ENCODE measurements around the gene COX4I2.

The COX4I2 gene

DNA sequence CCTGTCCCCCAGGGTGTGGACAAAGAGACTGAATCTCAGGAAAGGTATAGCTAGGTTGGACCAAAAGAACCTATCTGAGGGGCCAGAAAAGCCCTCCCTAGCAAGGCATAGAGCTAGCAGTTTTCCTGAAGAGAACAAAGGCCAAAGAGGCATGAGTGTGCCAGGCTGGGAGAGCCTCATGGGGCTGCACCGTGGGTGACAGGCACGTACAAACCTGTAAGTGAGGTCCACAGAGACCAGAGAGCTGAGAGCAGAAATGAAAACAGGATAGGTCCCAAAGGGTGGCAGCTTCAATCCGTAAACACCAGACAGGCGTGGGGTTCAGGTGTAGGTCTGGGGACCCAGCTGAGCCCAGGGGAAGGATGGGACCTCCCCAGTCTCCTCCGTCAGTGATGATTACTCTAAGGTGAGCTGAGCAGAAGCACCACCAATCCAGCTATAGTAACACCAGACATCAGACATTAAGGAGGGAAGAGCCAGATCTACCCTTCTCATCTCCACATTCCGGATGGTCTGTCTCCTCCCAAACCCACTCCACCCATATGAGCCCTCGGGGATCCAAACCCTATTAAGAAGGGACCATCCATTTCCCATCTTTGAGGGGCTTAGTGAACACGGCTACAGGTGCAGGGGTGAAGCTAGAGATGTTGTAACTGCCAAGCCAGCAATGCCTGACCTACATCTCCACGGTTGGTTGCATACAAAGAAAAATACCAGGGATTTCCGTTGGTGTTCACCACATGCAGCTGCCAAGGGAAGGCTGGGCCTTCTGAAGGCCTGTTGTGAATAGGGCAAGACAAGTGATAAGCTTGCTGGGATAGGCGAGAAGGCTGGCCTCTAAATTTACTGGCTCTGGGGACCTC is 46.7 kb downstream of the COX4I2 start:
- TF ChIP-seq CTCF (conservative IDR thresholded peaks at IDR 0.05; ENCODE audit: low read depth, low read length): no peak
- no peak overlapping the region for H3K4me3 ChIP-seq (ENCODE audit: low read depth, low read length)
- DNase-seq (ENCODE audit: low read depth): no peak

GRCh38 chr20:31685853-31686643 is 48.3 kb downstream of the COX4I2 start:
- no peak overlapping the region for H3K4me3 ChIP-seq (ENCODE audit: low read depth, low read length)
- DNase-seq (ENCODE audit: low read depth): no peak

GRCh38 chr20:31687777-31688176 is 50.1 kb downstream of the COX4I2 start:
- no peak for TF ChIP-seq CTCF (conservative IDR thresholded peaks at IDR 0.05; ENCODE audit: low read depth, low read length)

More at GRCh38 chr20:31685853-31686643, 48.3 kb downstream of the COX4I2 start:
- TF ChIP-seq CTCF (conservative IDR thresholded peaks at IDR 0.05; ENCODE audit: low read depth, low read length): no peak

GRCh38 chr20:31689141-31689540 is 51.4 kb downstream of the COX4I2 start:
- no peak for TF ChIP-seq CTCF (conservative IDR thresholded peaks at IDR 0.05; ENCODE audit: low read depth, low read length)
- DNase-seq (ENCODE audit: low read depth): no peak
- no peak overlapping the region for H3K4me3 ChIP-seq (ENCODE audit: low read depth, low read length)

More at GRCh38 chr20:31687777-31688176, 50.1 kb downstream of the COX4I2 start:
- DNase-seq (ENCODE audit: low read depth): no peak
- no peak overlapping the region for H3K4me3 ChIP-seq (ENCODE audit: low read depth, low read length)

GRCh38 chr20:31690124-31690666 is 52.5 kb downstream of the COX4I2 start:
- no peak overlapping the region for H3K4me3 ChIP-seq (ENCODE audit: low read depth, low read length)
- no peak for DNase-seq (ENCODE audit: low read depth)
- TF ChIP-seq CTCF (conservative IDR thresholded peaks at IDR 0.05; ENCODE audit: low read depth, low read length): no peak

GRCh38 chr20:31691646-31692275 is 54.0 kb downstream of the COX4I2 start:
- no peak for TF ChIP-seq CTCF (conservative IDR thresholded peaks at IDR 0.05; ENCODE audit: low read depth, low read length)

More at GRCh38 chr20:31691646-31692275, 54.0 kb downstream of the COX4I2 start:
- DNase-seq (ENCODE audit: low read depth): no peak
- no peak overlapping the region for H3K4me3 ChIP-seq (ENCODE audit: low read depth, low read length)
